LoVo (cell line): ENCODE data around the gene NAA35.

Source experiments
- DNase-seq: peaks from one replicate; pipeline ENCODE4 v3.0.0-alpha.2; 2016; ENCODE audit warnings: low spot score

NAA35 gene

GRCh38 chr9:86062845-86063693, 122.1 kb downstream of the NAA35 start:
- no peak for DNase-seq

DNA sequence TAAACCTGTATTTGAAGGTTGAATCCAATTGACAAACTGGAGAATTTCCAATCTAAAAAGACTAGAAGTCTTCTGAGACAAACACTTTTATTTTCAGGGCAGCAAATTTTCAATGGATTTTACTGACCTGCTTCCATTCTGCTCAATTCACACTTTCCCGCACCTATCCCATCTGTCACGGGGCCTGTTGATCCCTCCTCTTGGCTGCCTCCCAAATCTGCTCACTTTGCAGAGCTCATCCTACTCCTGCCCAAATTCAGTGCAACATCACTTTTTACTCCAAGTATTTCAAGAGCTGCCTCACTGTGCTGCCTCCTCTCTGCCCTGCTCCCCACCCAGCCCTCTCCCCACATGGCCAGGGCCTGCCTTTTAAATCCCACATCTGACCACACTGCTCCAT, 123.3 kb downstream of the NAA35 start:
- DNase-seq: no peak

DNA sequence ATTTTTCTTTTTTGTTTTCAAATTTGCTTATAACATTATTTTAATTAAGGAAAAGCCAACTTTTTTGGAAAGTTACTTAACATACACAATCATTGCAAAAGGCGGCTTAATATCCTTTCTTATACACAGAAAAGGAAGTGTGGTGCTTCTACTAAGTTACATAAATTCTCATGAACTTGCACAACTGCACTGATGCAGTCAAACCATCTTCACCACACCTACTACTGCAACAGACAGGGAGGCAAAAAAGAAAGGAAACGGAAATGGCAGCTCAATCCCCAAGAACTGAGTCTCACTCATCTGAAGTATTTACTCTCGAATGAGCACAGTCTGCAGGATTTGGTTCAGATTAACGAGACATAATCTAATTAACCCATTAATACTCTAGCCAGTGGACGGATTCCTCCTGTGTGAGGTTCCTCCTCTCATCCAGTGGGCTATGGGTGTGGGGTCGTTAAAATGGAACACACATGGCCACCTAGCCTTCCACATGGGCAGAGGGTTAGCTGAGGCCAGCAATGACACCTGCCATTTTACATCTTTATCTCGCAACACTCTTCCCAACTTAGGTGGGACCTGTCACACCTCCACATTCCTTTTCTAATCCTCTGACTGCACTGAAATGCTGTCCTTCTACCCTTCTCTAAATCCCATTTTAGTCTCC, 128.4 kb downstream of the NAA35 start:
- no peak for DNase-seq
